Ovary (tissue), 9 donors: Measurements from ENCODE around the gene MAGT1. TPM values are rescaled to one million over a fixed set of nuclear protein-coding genes. Genes with fewer than 3 reads are reported as not detected.

Experiments used
- DNase-seq, 5 donors: peaks; one replicate each; pipeline ENCODE4 v3.0.0-alpha.2; 2019 to 2020
- H3K27ac ChIP-seq, 2 donors: fragments of 200-600 bp; one replicate each; pipeline versions ENCODE4 v1.5.1 to v1.8.0; 2019 to 2022
- H3K27me3 ChIP-seq: fragments of 200-600 bp; one replicate; pipeline ENCODE4 v1.8.0; 2022
- H3K36me3 ChIP-seq: fragments of 200-600 bp; sonication (generic); one replicate; pipeline ENCODE4 v1.5.1; 2019
- H3K4me1 ChIP-seq: one replicate; pipeline ENCODE4 v1.8.1; 2013; ENCODE audit warnings: mild to moderate bottlenecking, moderate library complexity; ENCODE audit not compliant: insufficient read depth
- H3K4me3 ChIP-seq: fragments of 200-600 bp; sonication (generic); one replicate; pipeline ENCODE4 v1.5.1; 2017
- H3K9me3 ChIP-seq, 2 donors: fragments of 200-600 bp in 1 of 2; sonication (generic) in 1 of 2; one replicate each; pipeline versions ENCODE4 v1.5.1 to v1.8.1; 2013 to 2019; ENCODE audit warnings: mild to moderate bottlenecking in 1 of 2, moderate library complexity in 1 of 2
- EP300 ChIP-seq: sonication (generic); formaldehyde crosslinking; IDR thresholded peaks from one replicate; pipeline ENCODE4 v1.6.1; 2017; ENCODE audit warnings: antibody characterized with exemption
- POLR2A ChIP-seq: fragments of 450-650 bp; IDR thresholded peaks from one replicate; pipeline ENCODE4 v1.6.1; 2017; ENCODE audit warnings: antibody characterized with exemption, mild to moderate bottlenecking, moderate library complexity
- WGBS, 3 donors: extraction: QIAGEN DNeasy Blood & Tissue Kit in 1 of 3; methylation state at CpG; one replicate each; pipeline versions ENCODE4 v1.1.5 to v1.1.7; 2013 to 2017; 5-methylcytosine and 5-hydroxymethylcytosine counted together
- intact Hi-C, 4 donors: fragments of 100-400 bp; cut with DNase I; formaldehyde crosslinking; loops; one replicate each; pipeline versions ENCODE4 v1.11.0 to v1.15.1; 2022 to 2023
- polyA plus RNA-seq, 2 donors: library from polyadenylated mRNA; stranded (reverse); fragments of 200-250 nt in 1 of 2; fragments of 350-450 nt in 1 of 2; fragmentation: Illumina TruSeq in 1 of 2; extraction: RNeasy Lipid Tissue Mini Kit (QIAGEN cat#74804) in 1 of 2; gene quantifications; one replicate each; pipeline ENCODE4 v1.2.3, GENCODE V29; 2013 to 2014
- total RNA-seq, 7 donors: library from RNA; depleted of rRNA in 2 of 7; stranded (reverse); fragments of >200 nt in 2 of 7; fragmentation: NEBNext Ultra II Directional in 3 of 7; extraction: Animal tissue kit (Norgen Biotek cat#: 25700) in 3 of 7; gene quantifications; one replicate each; pipeline versions ENCODE4 v1.1.0 to v1.2.4, GENCODE V29; 2016 to 2023
- TF ChIP-seq, protein P1 (sequence below), 3 donors: fragments of 450-650 bp in 2 of 3; fragments of 200-600 bp in 1 of 3; IDR thresholded peaks; one replicate each; pipeline versions ENCODE4 v1.5.1 to v1.8.0; 2016 to 2022; ENCODE audit warnings: antibody characterized with exemption in 3 of 3, mild to moderate bottlenecking in 1 of 3
- donor health status: DM: no; HTN: no; CAD: no; lungs with moderate emphysema.
- donor health status: DM: no; HTN: no; CAD: no.
- donor health status: Bipolar disorder and iron deficiency.
- donor health status: DM: yes; HTN: yes; CAD: no.
- donor health status: DM: no; HTN: no; CAD: no.
- donor health status: DM: yes; HTN: yes; CAD: no.

The MAGT1 gene
- total and polyA plus RNA-seq, 9 donors: 24.4 to 60.8 (median 47.4) TPM

DNA sequence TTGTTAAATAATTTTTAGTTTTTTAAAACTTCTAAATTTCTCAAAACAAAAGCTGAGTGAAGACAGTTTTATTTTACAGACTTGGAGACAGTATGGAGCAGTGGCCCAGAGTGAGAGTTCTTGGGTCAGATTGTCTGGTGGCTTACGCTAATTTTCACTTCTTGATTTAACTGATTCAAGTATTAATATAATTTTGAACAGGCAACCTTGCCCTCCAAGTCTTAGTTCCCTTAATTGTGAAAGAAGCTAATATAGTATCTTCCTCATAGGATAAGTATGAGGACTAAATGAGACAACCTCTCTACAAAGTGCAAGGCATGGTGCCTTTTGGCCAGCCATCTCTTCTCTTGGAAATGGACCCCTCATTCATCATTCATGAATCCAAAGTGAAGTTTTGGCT is 40.7 kb upstream of the MAGT1 start:
- H3K36me3 ChIP-seq: no peaks in the 10 kb centered on the region
- H3K9me3 ChIP-seq: no peaks in the 10 kb centered on the region
- 48 to 60% (median 50%) methylated on average over 1 of the region's 1 CpG for WGBS, 3 donors
- H3K4me1 ChIP-seq: no peaks in the 10 kb centered on the region
- intact Hi-C loops: no loop called here
- TF ChIP-seq EP300: no peak
- no peak for TF ChIP-seq POLR2A
- TF ChIP-seq, protein P1, sequence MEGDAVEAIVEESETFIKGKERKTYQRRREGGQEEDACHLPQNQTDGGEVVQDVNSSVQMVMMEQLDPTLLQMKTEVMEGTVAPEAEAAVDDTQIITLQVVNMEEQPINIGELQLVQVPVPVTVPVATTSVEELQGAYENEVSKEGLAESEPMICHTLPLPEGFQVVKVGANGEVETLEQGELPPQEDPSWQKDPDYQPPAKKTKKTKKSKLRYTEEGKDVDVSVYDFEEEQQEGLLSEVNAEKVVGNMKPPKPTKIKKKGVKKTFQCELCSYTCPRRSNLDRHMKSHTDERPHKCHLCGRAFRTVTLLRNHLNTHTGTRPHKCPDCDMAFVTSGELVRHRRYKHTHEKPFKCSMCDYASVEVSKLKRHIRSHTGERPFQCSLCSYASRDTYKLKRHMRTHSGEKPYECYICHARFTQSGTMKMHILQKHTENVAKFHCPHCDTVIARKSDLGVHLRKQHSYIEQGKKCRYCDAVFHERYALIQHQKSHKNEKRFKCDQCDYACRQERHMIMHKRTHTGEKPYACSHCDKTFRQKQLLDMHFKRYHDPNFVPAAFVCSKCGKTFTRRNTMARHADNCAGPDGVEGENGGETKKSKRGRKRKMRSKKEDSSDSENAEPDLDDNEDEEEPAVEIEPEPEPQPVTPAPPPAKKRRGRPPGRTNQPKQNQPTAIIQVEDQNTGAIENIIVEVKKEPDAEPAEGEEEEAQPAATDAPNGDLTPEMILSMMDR (IDR thresholded peaks at IDR 0.05): no peak
- no peak for DNase-seq
- no peak overlapping the region for H3K4me3 ChIP-seq
- H3K27ac ChIP-seq: no peak overlapping the region
- H3K27me3 ChIP-seq: no peaks in the 10 kb centered on the region

DNA sequence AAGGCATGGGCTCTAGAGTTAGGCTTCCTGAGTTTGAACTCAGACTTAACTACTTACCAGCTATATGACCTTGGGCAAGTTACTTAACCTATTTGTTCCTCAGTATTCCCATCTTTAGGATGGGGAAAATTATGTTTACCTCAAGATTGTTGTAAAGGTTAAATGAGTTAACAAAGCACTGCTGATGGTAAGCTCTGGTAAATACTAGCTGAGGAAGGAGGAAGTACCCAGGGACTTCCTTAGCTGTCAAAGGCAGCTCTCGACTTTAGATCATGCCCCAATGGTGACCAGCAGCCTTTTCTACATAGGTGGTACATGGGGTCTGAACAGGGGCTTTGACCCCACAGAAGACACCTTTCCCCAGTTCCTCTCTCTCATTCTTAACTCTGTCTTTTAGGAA is 35.3 kb upstream of the MAGT1 start:
- H3K36me3 ChIP-seq: no peaks in the 10 kb centered on the region
- H3K27me3 ChIP-seq: no peaks in the 10 kb centered on the region
- no peak overlapping the region for H3K27ac ChIP-seq
- intact Hi-C loops: no loop called here
- no peak for DNase-seq
- TF ChIP-seq POLR2A (no peak), EP300 (no peak)
- TF ChIP-seq, protein P1 (IDR thresholded peaks at IDR 0.05): no peak
- H3K9me3 ChIP-seq: no peaks in the 10 kb centered on the region
- H3K4me3 ChIP-seq: no peak overlapping the region
- 56 to 66% (median 62%) methylated on average over 1 of the region's 1 CpG for WGBS, 3 donors
- H3K4me1 ChIP-seq: no peaks in the 10 kb centered on the region

DNA sequence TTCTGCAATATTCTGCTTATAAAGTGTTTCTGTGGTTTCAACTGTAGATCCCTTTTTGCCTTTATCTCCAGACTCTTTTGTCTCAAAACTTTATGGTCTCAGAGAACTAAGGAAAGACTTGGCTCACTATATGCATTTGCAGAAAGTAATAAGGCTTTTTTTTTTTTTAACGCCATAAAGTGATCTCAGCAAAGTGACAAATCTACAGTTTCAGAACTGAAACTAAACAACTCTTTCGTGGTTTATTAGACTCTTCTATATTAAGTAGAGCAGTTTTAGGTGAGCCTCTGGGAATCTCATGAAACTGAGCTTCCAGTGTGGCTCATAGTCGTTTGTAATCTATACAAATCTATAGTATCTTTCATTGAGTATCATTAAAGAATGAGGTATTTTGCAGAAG is 30.5 kb upstream of the MAGT1 start:
- H3K9me3 ChIP-seq: no peaks in the 10 kb centered on the region
- H3K27ac ChIP-seq: no peak overlapping the region
- H3K36me3 ChIP-seq: no peaks in the 10 kb centered on the region
- intact Hi-C loops: no loop called here
- no peaks in the 10 kb centered on the region for H3K4me1 ChIP-seq
- no peak for DNase-seq
- H3K4me3 ChIP-seq: no peak overlapping the region
- TF ChIP-seq, protein P1 (IDR thresholded peaks at IDR 0.05): no peak
- no peak for TF ChIP-seq EP300
- TF ChIP-seq POLR2A: no peak
- WGBS, 3 donors: 26 to 32% (median 27%) methylated on average over 3 of the region's 3 CpGs
- H3K27me3 ChIP-seq: no peaks in the 10 kb centered on the region

DNA sequence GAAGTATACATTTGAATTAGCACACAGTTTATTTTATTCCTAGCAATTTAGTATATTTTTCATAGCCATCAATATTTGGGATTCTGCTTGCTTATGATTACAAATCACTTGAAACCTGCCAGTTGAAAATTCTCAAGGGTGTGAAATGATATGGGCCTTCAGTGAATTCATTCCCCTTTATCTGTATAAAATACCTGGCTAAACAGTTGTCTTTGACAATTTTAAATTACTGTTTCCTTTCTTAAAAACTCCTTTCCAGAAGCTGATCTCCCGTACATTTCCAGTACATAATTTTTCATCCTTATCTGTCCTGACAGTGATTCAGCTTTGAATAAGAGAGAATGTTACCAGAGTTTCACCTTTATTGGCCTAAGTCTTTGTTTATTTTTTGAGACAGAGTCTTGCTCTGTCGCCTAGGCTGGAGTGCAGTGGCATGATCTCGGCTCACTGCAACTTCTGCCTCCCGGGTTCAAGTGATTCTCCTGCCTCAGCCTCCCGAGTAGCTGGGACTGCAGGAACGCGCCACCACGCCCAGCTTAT is 29.2 kb upstream of the MAGT1 start:
- WGBS, 3 donors: 79 to 84% (median 84%) methylated on average over 8 of the region's 8 CpGs
- H3K4me1 ChIP-seq: no peaks in the 10 kb centered on the region
- DNase-seq: no peak
- no peaks in the 10 kb centered on the region for H3K36me3 ChIP-seq
- no peaks in the 10 kb centered on the region for H3K27me3 ChIP-seq
- H3K9me3 ChIP-seq: no peaks in the 10 kb centered on the region
- TF ChIP-seq POLR2A: no peak
- TF ChIP-seq, protein P1 (IDR thresholded peaks at IDR 0.05): no peak
- TF ChIP-seq EP300: no peak
- H3K27ac ChIP-seq: no peak overlapping the region
- no peak overlapping the region for H3K4me3 ChIP-seq
- intact Hi-C loops: no loop called here
